Parathyroid adenoma (tissue), 2 donors: ENCODE measurements around the gene TMEM108.

Experiments used
- H2AFZ ChIP-seq: fragments of 300-600 bp; sonication (generic); one replicate; pipeline ENCODE4 v1.7.0; 2017; ENCODE audit warnings: antibody characterized with exemption, mild to moderate bottlenecking
- H3K27ac ChIP-seq: fragments of 300-600 bp; sonication (generic); one replicate; pipeline ENCODE4 v1.7.0; 2017
- H3K27me3 ChIP-seq: fragments of 300-600 bp; sonication (generic); one replicate; pipeline ENCODE4 v1.7.0; 2017; ENCODE audit warnings: low read length; ENCODE audit not compliant: control insufficient read depth, insufficient read depth
- H3K36me3 ChIP-seq: fragments of 300-600 bp; sonication (generic); one replicate; pipeline ENCODE4 v1.7.0; 2017; ENCODE audit warnings: low read length; ENCODE audit not compliant: control insufficient read depth, insufficient read depth
- H3K4me1 ChIP-seq: fragments of 300-600 bp; sonication (generic); one replicate; pipeline ENCODE4 v1.7.0; 2017; ENCODE audit warnings: control low read depth
- H3K4me2 ChIP-seq: fragments of 300-600 bp; sonication (generic); one replicate; pipeline ENCODE4 v1.7.0; 2017; ENCODE audit warnings: low read length
- H3K4me3 ChIP-seq: fragments of 300-600 bp; sonication (generic); one replicate; pipeline ENCODE4 v1.7.0; 2017; ENCODE audit warnings: low read depth, low read length
- H3K79me2 ChIP-seq: fragments of 300-600 bp; sonication (generic); one replicate; pipeline ENCODE4 v1.7.0; 2017; ENCODE audit warnings: control low read depth
- H3K9ac ChIP-seq: fragments of 300-600 bp; sonication (generic); one replicate; pipeline ENCODE4 v1.7.0; 2017; ENCODE audit warnings: mild to moderate bottlenecking
- H3K9me3 ChIP-seq: fragments of 300-600 bp; sonication (generic); one replicate; pipeline ENCODE4 v1.7.0; 2017; ENCODE audit warnings: low read length; ENCODE audit not compliant: control insufficient read depth
- TF ChIP-seq, protein P1 (sequence below): fragments of 300-600 bp; sonication (generic); IDR thresholded peaks from one replicate; pipeline ENCODE4 v1.7.0; 2017; ENCODE audit warnings: antibody characterized with exemption, mild to moderate bottlenecking
- donor health status: primary hyperparathyroidism.

TMEM108 gene

DNA sequence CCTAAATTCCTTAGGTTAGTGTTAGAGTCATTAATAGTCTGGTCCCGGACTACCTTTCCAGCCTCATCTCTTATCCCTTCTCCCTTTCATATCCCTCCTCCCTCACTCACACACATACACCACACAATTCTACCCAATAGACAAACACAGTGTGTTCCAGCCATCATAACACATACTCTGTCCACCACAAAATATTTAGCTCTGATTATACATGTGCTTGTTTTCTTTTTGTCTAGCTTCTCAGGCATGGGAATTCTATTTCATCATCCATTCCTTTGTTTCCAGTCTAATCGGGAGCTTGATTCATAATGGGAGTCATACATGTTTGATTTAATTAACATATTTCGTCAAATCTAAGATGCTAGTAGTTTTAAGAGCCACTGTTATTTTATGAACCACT lies 199.8 kb downstream of the TMEM108 start:
- TF ChIP-seq, protein P1, sequence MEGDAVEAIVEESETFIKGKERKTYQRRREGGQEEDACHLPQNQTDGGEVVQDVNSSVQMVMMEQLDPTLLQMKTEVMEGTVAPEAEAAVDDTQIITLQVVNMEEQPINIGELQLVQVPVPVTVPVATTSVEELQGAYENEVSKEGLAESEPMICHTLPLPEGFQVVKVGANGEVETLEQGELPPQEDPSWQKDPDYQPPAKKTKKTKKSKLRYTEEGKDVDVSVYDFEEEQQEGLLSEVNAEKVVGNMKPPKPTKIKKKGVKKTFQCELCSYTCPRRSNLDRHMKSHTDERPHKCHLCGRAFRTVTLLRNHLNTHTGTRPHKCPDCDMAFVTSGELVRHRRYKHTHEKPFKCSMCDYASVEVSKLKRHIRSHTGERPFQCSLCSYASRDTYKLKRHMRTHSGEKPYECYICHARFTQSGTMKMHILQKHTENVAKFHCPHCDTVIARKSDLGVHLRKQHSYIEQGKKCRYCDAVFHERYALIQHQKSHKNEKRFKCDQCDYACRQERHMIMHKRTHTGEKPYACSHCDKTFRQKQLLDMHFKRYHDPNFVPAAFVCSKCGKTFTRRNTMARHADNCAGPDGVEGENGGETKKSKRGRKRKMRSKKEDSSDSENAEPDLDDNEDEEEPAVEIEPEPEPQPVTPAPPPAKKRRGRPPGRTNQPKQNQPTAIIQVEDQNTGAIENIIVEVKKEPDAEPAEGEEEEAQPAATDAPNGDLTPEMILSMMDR = no peak
- Histone ChIP-seq H3K36me3 (no peaks in the 10 kb centered on the region), H3K9ac (no peak overlapping the region)

DNA sequence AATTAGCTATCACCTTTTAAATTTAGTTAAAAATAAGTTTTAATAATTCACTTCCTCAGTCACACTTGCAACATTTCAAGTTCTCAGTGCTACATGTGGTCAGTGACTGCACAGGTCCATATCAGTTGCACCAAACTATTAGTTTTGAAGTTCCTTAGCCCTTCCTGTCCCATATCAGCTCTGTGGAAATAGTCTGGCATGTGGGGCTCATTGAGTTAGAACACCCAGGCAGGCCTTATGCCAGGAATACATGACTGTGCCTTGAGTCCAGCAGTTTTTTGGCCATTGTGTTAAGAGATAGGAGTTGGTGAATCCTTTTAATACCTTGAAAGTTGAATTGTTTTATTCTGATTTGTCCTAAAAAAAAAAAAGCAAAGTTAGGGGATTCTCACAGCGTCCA lies 207.9 kb downstream of the TMEM108 start:
- Histone ChIP-seq H3K4me1 (no peaks in the 10 kb centered on the region), H3K27ac (no peak overlapping the region), H3K27me3 (no peaks in the 10 kb centered on the region), H3K79me2 (no peaks in the 10 kb centered on the region), H3K36me3 (no peaks in the 10 kb centered on the region), H3K9me3 (no peaks in the 10 kb centered on the region), H3K4me3 (no peak overlapping the region), H3K9ac (no peak overlapping the region), H2AFZ (no peak overlapping the region), H3K4me2 (no peak overlapping the region)
- TF ChIP-seq, protein P1 = no peak

More for the DNA sequence above, 199.8 kb downstream of the TMEM108 start:
- H3K4me2 ChIP-seq = no peak overlapping the region
- H3K27me3 ChIP-seq = no peaks in the 10 kb centered on the region
- H3K27ac ChIP-seq = no peak overlapping the region
- no peaks in the 10 kb centered on the region for H3K4me1 ChIP-seq
- H2AFZ ChIP-seq = no peak overlapping the region
- H3K9me3 ChIP-seq = no peaks in the 10 kb centered on the region
- H3K79me2 ChIP-seq = no peaks in the 10 kb centered on the region
- H3K4me3 ChIP-seq = no peak overlapping the region

DNA sequence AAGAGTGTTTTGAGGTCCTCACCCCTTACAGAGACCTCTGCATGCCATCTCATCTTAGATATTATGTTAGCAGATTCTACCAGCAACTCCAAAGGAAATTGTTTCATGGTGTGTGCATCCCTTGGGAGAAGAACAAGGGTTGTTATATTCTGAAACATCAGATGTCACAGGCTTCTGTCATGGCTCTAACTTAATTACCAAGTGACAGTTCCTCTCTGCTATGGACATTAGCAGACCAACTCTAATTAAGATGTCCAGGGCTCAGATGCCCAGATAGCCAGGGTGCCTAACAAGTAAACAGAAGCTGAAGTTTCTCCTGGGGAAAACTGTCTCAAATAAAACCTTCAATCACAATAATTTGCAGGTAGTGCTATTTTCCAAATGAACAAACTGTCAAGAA lies 208.6 kb downstream of the TMEM108 start:
- no peak overlapping the region for H3K4me2 ChIP-seq
- no peak overlapping the region for H3K4me3 ChIP-seq
- TF ChIP-seq, protein P1 = no peak
- no peaks in the 10 kb centered on the region for H3K79me2 ChIP-seq
- no peak overlapping the region for H2AFZ ChIP-seq
- H3K36me3 ChIP-seq = no peaks in the 10 kb centered on the region
- no peak overlapping the region for H3K9ac ChIP-seq
- H3K27ac ChIP-seq = no peak overlapping the region
- no peaks in the 10 kb centered on the region for H3K9me3 ChIP-seq
- no peaks in the 10 kb centered on the region for H3K27me3 ChIP-seq
- H3K4me1 ChIP-seq = no peaks in the 10 kb centered on the region

DNA sequence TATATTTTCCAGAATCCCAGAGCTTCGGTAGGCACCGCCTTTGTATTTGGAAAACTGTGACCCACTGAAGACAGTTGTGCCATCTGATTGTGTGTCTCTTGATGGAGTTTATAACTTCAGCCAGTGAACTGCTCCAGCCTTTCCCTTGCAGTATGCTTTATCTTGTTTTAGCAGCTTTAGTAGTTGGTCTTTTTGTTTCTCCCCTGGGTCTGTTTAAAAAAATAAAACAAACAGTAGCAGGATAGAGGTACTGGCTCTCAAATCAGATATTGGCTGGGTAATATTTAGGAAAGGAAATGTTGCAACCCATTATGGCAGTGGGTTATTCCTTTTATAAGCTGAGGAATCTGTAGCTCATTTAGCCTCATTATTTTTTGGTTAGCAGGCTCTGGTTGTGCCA lies 210.2 kb downstream of the TMEM108 start:
- H3K4me2 ChIP-seq = no peak overlapping the region
- no peaks in the 10 kb centered on the region for H3K9me3 ChIP-seq
- H3K79me2 ChIP-seq = no peaks in the 10 kb centered on the region
- no peak overlapping the region for H3K27ac ChIP-seq
- H3K27me3 ChIP-seq = no peaks in the 10 kb centered on the region
- H2AFZ ChIP-seq = no peak overlapping the region
- H3K4me3 ChIP-seq = no peak overlapping the region
- no peaks in the 10 kb centered on the region for H3K36me3 ChIP-seq
- H3K9ac ChIP-seq = no peak overlapping the region
- TF ChIP-seq, protein P1 = no peak
- H3K4me1 ChIP-seq = no peaks in the 10 kb centered on the region

DNA sequence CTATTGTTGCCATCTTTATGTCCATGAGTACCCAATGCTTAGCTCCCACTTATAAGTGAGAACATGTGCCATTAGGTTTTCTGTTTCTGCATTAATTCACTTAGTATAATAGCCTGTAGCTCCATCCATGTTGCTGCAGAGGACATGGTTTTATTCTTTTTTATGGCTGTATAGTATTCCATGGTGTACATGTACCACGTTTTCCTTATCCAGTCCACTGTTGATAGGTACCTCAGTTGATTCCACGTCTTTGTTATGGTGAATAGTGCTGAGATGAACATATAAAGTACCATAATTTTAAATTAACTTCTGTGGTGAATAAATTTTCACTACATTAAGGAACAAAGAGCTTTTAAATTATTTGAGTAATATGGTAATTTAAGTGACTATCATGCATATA lies 211.3 kb downstream of the TMEM108 start:
- no peak overlapping the region for H3K4me2 ChIP-seq

More for the DNA sequence above, 211.3 kb downstream of the TMEM108 start:
- H3K36me3 ChIP-seq = no peaks in the 10 kb centered on the region
- TF ChIP-seq, protein P1 = no peak
- H3K9ac ChIP-seq = no peak overlapping the region
- no peaks in the 10 kb centered on the region for H3K4me1 ChIP-seq
- no peak overlapping the region for H2AFZ ChIP-seq
- H3K4me3 ChIP-seq = no peak overlapping the region
- H3K9me3 ChIP-seq = no peaks in the 10 kb centered on the region
- no peaks in the 10 kb centered on the region for H3K27me3 ChIP-seq
- no peaks in the 10 kb centered on the region for H3K79me2 ChIP-seq
- no peak overlapping the region for H3K27ac ChIP-seq
